IgD-negative memory B cell (primary cell): ENCODE measurements around the gene KLHDC8B. TPM values are rescaled to one million over a fixed set of nuclear protein-coding genes. Genes with fewer than 3 reads are reported as not detected.
"Not testable (repeated sequence)": the region's sequence is repeated elsewhere in the genome, so short reads cannot be mapped to it uniquely, and the experiment has no call there.

ENCODE experiments used
- H3K27ac Mint-ChIP-seq, 3 donors: one replicate each; pipeline ENCODE4 v1.8.0; 2020 to 2022; ENCODE audit warnings: mild to moderate bottlenecking in 3 of 3, mixed read lengths in 3 of 3, moderate library complexity in 1 of 3
- H3K27me3 Mint-ChIP-seq: one replicate; pipeline ENCODE4 v1.8.0; 2021; ENCODE audit warnings: mixed read lengths
- H3K36me3 Mint-ChIP-seq: one replicate; pipeline ENCODE4 v1.8.0; 2020; ENCODE audit warnings: mild to moderate bottlenecking, mixed read lengths
- H3K4me1 Mint-ChIP-seq, 3 donors: one replicate each; pipeline ENCODE4 v1.8.0; 2020 to 2022; ENCODE audit warnings: mixed read lengths in 3 of 3, mild to moderate bottlenecking in 1 of 3
- H3K4me3 Mint-ChIP-seq, 4 donors: one replicate each; pipeline ENCODE4 v1.8.0; 2020 to 2022; ENCODE audit warnings: mild to moderate bottlenecking in 4 of 4, mixed read lengths in 4 of 4, moderate library complexity in 3 of 4
- H3K9me3 Mint-ChIP-seq, 3 donors: one replicate each; pipeline ENCODE4 v1.8.0; 2020 to 2021; ENCODE audit warnings: mixed read lengths in 3 of 3, mild to moderate bottlenecking in 1 of 3
- polyA plus RNA-seq: library from polyadenylated mRNA; unstranded; fragments of 300-500 nt; fragmentation: Illumina TruSeq; gene quantifications from one replicate; pipeline ENCODE4 v1.2.3, GENCODE V29; 2021

The KLHDC8B gene
- polyA plus RNA-seq, 1 donor from 2014 or later: 0.54 TPM

DNA sequence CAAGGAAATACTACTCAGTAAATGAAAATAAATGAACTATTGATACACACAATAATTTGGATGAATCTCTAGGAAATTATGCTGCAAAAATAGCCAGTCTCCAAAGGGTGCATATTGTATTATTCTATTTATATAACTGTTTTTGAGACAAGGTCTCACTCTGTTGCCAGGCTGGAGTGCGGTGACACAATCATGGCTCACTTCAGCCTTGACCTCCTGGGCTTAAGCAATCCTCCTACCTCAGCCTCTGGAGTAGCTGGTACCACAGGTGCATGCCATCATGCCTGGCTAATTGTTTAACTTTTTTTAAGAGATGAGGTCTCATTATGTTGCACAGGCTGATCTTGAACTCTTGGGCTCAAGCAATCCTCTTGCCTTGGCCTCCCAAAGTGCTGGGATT lies 12.5 kb downstream of the KLHDC8B start:
- no peaks in the 10 kb centered on the region for H3K36me3 Mint-ChIP-seq
- H3K4me3 Mint-ChIP-seq: no peak overlapping the region
- no peaks in the 10 kb centered on the region for H3K4me1 Mint-ChIP-seq
- peaks cover 10% of the 10 kb centered on the region for H3K27me3 Mint-ChIP-seq
- no peak overlapping the region for H3K27ac Mint-ChIP-seq
- H3K9me3 Mint-ChIP-seq: peaks cover 0 to 1% (median 0%) of the 10 kb centered on the region in 3 donors

DNA sequence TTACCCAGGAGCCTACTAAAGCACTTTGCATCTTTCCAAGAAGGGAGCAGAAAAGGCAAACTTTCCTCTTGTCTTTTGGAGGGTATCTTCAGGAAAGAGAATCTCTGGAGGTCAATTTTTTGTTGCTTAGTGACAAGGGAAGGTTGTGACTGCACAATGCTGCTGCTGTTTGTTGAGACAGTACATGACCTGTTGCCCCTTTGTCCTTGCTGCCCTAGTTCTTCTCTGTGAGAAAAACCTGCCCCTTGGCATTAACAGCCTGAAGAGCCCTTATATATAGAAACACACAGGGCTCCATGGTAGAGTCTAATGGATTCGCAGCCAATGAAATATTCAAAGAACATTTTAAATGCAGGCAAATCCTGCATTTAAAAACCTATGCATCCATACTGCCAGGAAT lies 20.3 kb downstream of the KLHDC8B start:
- H3K36me3 Mint-ChIP-seq: no peaks in the 10 kb centered on the region
- no peaks in the 10 kb centered on the region for H3K9me3 Mint-ChIP-seq
- peaks cover 5% of the 10 kb centered on the region for H3K27me3 Mint-ChIP-seq
- no peaks in the 10 kb centered on the region for H3K4me1 Mint-ChIP-seq
- H3K27ac Mint-ChIP-seq: no peak overlapping the region
- no peak overlapping the region for H3K4me3 Mint-ChIP-seq

DNA sequence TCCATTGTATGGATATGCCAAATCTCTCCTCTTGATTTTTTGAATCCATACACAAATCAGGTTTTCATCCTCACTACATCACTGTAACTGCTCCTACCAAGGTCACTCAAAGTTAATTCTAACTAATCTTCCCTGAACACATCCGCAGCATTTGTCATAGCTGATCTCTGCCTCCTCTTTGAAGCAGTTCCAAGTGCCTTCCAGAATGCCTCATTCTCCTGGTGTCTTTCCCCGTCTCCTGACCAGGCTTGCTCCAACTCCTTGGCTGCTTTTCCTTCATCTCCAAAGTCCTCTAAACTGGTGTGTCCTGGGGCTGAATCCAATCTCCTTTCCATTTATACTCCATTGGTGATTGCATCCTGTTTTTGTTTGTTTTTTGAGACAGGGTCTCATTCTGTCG lies 26.8 kb downstream of the KLHDC8B start:
- Mint-ChIP-seq H3K4me3 (no peak overlapping the region), H3K27me3 (no peaks in the 10 kb centered on the region), H3K4me1 (peaks cover 0 to 1% (median 0%) of the 10 kb centered on the region in 3 donors), H3K9me3 (peaks cover 0 to 2% (median 0%) of the 10 kb centered on the region in 3 donors), H3K27ac (no peak overlapping the region), H3K36me3 (peaks cover 5% of the 10 kb centered on the region)

DNA sequence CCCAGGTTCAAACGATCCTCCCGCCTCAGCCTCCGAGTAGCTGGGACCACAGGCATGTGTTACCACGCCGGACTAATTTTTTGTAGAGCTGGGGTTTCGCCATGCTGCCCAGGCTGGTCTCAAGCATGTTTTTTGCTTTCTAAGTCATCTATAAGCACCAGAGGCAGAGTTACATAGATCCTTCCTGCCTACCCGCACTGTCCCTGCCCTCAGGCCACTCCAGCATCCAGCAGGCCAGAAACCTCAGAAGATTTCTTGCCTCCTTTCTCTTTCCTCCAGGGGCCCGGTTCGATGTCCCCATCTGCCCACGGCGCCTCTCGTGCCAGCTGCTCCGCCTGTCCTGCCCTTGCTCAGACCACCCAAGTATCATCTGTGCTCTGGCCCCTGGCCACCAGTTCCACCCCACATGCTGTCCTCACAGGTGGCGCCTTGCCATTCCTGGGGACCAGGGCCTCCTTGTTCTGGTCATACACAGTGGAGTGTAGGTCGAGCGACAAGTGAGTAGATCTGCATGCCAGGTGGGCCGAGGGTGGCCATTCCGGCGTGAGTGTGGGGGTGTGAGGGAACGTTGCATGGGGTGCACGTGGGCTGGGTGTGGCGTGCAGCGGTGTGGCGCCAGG lies 27.3 kb downstream of the KLHDC8B start:
- Mint-ChIP-seq H3K27ac (no peak overlapping the region), H3K9me3 (peaks cover 0 to 2% (median 0%) of the 10 kb centered on the region in 3 donors), H3K36me3 (peaks cover 5% of the 10 kb centered on the region), H3K27me3 (no peaks in the 10 kb centered on the region), H3K4me1 (peaks cover 0 to 1% (median 0%) of the 10 kb centered on the region in 3 donors), H3K4me3 (no peak overlapping the region)

DNA sequence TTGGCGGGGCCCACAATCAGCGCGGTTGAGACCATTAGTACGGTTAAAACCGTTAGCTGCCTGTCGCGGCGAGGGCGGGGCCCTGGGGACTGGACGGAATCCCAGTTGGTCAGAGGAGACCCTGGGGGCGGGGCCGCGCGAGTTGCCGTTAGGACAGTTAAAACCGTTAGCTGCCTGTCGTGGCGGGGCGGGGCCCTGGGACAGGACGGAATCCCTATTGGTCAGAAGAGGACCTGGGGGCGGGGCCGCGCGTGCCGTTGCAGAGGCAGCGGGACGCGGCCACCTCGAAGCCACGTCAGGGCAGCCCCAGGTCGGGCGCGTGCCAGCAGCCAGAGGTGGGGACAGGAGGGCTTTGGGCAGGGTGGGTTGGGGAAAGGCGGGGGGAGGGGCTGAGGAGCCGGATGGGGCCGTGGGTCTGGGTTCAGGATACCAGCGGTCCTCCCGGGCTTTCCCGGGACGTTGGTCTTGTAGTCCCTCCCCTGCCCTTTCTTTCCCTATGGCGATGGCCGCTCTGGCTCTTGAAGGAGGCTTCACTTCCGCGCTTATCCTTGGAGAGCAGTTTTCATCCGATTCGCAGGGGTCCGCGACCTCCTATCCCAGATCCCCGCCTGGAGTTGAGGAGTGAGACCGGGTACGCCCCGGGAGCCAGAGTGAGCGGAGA lies 28.0 kb downstream of the KLHDC8B start:
- peaks cover 0 to 2% (median 0%) of the 10 kb centered on the region in 3 donors for H3K9me3 Mint-ChIP-seq
- H3K27ac Mint-ChIP-seq: no peak overlapping the region
- peaks cover 0 to 1% (median 0%) of the 10 kb centered on the region in 3 donors for H3K4me1 Mint-ChIP-seq
- H3K36me3 Mint-ChIP-seq: peaks cover 5% of the 10 kb centered on the region
- no peaks in the 10 kb centered on the region for H3K27me3 Mint-ChIP-seq
- no peak overlapping the region for H3K4me3 Mint-ChIP-seq

DNA sequence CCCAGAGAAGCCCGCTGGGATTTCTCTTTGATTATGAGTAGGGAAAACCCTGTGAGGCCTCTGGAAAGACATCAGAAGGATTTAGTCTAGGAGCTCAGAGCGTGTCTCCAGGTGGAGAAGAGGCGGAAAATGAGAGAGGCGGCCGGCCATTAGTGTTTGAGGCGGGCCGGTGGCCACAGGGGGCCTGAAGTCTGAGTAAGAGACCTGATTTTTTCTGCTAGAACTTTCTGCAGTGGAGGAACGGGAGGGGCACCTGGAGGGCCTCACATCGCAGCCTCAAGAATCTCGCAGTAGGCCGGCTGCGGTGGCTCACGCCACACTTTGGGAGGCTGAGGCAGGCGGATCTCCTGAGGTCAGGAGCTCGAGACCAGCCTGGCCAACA lies 28.5 kb downstream of the KLHDC8B start:
- Mint-ChIP-seq H3K4me3 (no peak overlapping the region), H3K27me3 (no peaks in the 10 kb centered on the region), H3K4me1 (peaks cover 0 to 1% (median 0%) of the 10 kb centered on the region in 3 donors), H3K27ac (no peak overlapping the region), H3K9me3 (peaks cover 0 to 2% (median 0%) of the 10 kb centered on the region in 3 donors), H3K36me3 (peaks cover 5% of the 10 kb centered on the region)

DNA sequence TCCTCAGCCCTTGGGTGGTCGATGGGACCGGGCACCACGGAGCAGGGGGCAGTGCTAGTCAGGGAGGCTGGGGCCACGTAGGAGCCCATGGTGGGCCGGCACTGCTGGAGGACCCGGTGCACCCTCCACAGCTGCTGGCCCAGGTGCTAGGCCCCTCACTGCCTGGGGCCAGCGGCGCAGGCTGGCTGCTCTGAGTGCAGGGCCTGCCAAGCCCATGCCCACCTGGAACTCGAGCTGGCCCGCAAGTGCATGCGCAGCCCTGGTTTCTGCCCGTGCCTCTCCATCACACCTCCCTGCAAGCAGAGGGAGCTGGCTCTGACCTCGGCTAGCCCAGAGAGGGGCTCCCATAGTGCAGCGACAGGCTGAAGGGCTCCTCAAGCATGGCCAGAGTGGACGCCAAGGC lies 42.1 kb downstream of the KLHDC8B start:
- H3K36me3 Mint-ChIP-seq: peaks cover 4% of the 10 kb centered on the region
- no peak overlapping the region for H3K27ac Mint-ChIP-seq
- H3K27me3 Mint-ChIP-seq: peaks cover 5% of the 10 kb centered on the region
- H3K9me3 Mint-ChIP-seq: peaks cover 0 to 3% (median 0%) of the 10 kb centered on the region in 3 donors
- H3K4me3 Mint-ChIP-seq: no peak overlapping the region
- peaks cover 0 to 3% (median 0%) of the 10 kb centered on the region in 3 donors for H3K4me1 Mint-ChIP-seq

DNA sequence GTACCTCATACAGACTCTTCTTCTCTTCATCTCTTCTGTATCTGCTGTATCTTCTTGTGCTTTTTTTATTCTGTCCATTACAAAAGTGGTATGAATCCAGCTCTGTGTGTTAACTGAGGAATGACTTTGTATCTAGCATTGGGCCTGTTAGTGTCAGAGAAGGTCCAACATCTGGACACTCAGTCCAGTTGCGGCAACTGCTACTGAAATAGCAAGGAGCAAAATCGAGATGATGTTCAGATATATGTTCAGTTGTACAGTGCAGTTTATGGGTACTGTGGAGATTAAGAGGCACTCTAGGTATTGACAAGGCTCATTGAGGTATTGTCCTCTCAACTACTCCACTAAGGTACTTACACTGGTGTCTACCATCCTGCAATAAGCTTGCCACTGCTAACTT lies 42.6 kb downstream of the KLHDC8B start:
- peaks cover 5% of the 10 kb centered on the region for H3K27me3 Mint-ChIP-seq
- H3K4me3 Mint-ChIP-seq: no peak overlapping the region
- H3K4me1 Mint-ChIP-seq: peaks cover 0 to 3% (median 0%) of the 10 kb centered on the region in 3 donors
- H3K36me3 Mint-ChIP-seq: peaks cover 4% of the 10 kb centered on the region
- H3K27ac Mint-ChIP-seq: no peak overlapping the region
- peaks cover 0 to 3% (median 0%) of the 10 kb centered on the region in 3 donors for H3K9me3 Mint-ChIP-seq

DNA sequence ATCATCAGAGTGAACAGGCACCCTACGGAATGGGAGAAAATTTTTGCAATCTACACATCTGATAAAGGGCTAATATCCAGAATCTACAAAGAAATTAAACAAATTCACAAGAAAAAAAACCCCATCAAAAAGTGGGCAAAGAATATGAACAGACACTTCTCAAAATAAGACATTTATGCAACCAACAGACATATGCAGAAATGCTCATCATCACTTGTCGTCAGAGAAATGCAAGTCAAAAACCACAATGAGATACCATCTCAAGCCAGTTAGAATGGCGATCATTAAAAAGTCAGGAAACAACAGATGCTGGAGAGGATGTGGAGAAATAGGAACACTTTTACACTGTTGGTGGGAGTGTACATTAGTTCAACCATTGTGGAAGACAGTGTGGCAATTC lies 45.3 kb downstream of the KLHDC8B start:
- H3K9me3 Mint-ChIP-seq, H3K4me3 Mint-ChIP-seq, H3K4me1 Mint-ChIP-seq, H3K36me3 Mint-ChIP-seq, H3K27me3 Mint-ChIP-seq, H3K27ac Mint-ChIP-seq: not testable (repeated sequence)

DNA sequence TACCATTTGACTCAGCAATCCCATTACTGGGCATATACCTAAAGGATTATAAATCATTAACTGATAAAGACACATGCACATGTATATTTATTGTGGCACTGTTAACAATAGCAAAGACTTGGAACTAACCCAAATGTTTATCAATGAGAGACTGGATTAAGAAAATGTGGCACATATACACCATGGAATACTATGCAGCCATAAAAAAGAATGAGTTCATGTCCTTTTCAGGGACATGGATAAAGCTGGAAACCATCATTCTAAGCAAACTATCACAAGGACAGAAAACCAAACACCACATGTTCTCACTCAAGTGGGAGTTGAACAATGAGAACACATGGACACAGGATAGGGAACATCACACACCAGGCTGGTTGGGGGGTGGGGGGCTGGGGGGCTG lies 45.7 kb downstream of the KLHDC8B start:
- not testable (repeated sequence) for H3K27me3 Mint-ChIP-seq, H3K27ac Mint-ChIP-seq, H3K4me3 Mint-ChIP-seq, H3K4me1 Mint-ChIP-seq, H3K9me3 Mint-ChIP-seq, H3K36me3 Mint-ChIP-seq

DNA sequence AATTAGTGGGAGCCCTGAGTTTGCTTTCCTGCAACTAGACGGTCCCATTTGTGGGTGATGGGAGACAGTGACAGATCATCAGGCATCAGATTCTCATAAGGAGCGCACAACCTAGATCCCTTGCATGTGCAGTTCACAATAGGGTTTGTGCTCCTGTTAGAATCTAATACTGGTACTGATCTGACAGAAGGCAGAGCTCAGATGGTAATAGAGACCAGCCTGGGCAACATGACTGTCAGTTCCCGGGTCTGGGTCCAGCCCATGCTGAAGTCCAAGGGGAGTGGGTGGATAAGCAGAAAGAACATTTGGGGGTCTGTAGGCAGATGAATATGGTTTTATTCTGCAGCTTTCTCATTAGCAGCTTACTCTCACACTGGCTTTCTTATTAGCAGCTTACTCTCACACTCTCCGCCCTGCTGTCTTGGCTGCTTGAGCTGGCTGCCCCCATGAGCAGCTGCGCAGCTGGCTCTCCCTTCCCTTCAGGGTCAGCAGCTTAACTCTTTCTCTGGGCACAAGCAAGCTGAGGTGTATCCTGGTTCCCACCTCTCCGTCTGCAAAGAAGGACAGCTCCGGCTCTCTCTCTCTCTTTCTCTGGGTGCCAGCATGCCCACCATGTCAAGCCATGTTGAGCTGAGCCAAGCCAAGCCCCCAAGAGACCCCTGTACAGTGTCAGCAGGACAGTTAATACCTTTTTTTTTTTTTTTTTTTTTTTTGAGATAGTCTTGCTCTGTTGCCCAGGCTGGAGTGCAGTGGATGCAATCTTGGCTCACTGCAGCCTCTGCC lies 46.5 kb downstream of the KLHDC8B start:
- H3K9me3 Mint-ChIP-seq: peaks cover 0 to under 1% (median 0%) of the 10 kb centered on the region in 3 donors
- no peak overlapping the region for H3K27ac Mint-ChIP-seq

DNA sequence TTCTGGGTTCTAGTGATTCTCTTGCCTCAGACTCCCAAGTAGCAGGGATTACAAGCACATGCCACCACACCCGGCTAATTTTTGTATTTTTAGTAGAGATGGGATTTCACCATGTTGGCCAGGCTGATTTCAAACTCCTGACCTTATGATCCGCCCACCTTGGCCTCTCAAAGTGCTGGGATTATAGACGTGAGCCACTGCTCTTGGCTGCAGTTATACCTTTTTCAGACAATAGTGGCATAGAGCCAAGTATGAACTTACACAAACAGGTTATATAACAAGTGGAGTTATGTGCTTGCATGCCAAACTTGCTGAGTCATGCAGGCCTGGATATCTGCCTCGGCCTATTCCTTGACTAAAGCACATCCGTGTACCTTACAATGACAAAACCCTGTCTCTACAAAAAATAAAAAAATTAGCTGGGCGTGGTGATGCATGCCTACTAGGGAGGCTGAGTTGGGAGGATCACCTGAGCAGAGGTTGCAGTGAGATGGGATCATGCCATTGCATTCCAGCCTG lies 47.1 kb downstream of the KLHDC8B start:
- not testable (repeated sequence) for H3K4me3 Mint-ChIP-seq, H3K36me3 Mint-ChIP-seq, H3K27me3 Mint-ChIP-seq, H3K4me1 Mint-ChIP-seq, H3K27ac Mint-ChIP-seq, H3K9me3 Mint-ChIP-seq

More for the DNA sequence above, 46.5 kb downstream of the KLHDC8B start:
- Mint-ChIP-seq H3K36me3 (peaks cover 4% of the 10 kb centered on the region), H3K4me3 (no peak overlapping the region), H3K4me1 (peaks cover 0 to 3% (median 0%) of the 10 kb centered on the region in 3 donors), H3K27me3 (peaks cover 5% of the 10 kb centered on the region)

DNA sequence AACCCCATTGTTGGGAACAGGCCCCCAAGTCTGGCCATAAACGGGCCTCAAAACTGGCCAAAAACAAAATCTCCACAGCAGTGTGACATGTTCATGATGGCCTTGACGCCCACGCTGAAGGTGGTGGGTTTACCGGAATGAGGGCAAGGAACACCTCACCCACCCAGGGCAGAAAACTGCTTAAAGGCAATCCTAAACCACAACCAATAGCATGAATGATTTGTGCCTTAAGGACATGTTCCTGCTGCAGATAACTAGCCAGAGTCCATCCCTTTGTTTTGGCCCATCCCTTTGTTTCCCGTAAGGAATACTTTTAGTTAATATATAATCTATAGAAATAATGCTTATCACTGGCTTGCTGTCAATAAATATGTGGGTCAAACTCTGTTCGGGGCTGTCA lies 47.7 kb downstream of the KLHDC8B start:
- Mint-ChIP-seq H3K27me3 (peaks cover 8% of the 10 kb centered on the region), H3K36me3 (peaks cover 4% of the 10 kb centered on the region), H3K27ac (no peak overlapping the region), H3K4me1 (peaks cover 0 to 3% (median 0%) of the 10 kb centered on the region in 3 donors), H3K4me3 (no peak overlapping the region), H3K9me3 (no peaks in the 10 kb centered on the region)

DNA sequence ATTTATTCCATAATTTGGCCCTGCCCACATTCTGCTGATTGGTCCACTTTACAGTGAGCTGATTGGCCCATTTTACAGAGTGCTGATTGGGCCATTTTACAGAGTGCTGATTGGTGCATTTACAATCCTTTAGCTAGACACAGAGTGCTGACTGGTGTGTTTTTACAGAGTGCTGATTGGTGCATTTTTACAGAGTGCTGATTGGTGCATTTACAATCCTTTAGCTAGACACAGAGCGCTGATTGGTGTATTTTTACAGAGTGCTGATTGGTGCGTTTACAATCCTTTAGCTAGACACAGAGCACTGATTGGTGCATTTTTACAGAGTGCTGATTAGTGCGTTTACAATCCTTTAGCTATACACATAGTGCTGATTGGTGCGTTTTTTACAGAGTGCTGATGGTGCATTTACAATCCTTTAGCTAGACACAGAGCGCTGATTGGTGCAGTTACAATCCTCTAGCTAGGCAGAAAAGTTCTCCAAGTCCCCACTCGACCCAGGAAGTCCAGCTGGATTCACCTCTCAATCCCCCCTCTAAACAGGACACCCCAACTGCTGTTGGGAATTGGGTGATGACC lies 49.7 kb downstream of the KLHDC8B start:
- not testable (repeated sequence) for H3K27ac Mint-ChIP-seq, H3K27me3 Mint-ChIP-seq, H3K36me3 Mint-ChIP-seq, H3K4me1 Mint-ChIP-seq, H3K4me3 Mint-ChIP-seq, H3K9me3 Mint-ChIP-seq

DNA sequence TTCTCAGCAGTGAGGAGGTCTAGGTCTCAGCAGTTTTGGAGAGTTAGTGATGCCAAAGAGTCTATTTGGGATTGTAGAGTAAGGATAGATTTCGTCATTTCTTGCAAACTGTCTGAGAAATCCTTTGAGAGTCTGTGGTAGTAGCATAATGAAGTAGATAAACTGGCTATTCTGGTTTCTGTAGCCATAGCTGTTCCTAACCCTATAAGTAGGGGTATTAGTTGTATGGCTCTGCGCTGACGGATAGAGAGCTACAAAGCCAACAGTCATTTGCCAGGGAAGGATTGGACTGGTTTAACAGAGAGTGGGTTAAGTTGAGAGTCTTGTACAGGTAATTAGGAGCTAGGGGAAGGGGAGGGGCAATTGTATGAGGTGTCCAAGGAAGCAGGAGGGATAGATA lies 50.6 kb downstream of the KLHDC8B start:
- peaks cover 5% of the 10 kb centered on the region for H3K27me3 Mint-ChIP-seq
- no peak overlapping the region for H3K27ac Mint-ChIP-seq
- H3K36me3 Mint-ChIP-seq: no peaks in the 10 kb centered on the region
- no peak overlapping the region for H3K4me3 Mint-ChIP-seq
- peaks cover 0 to 5% (median 5%) of the 10 kb centered on the region in 3 donors for H3K9me3 Mint-ChIP-seq
- H3K4me1 Mint-ChIP-seq: no peaks in the 10 kb centered on the region
